Karpas-422 (cell line): ENCODE results near the gene SIGLEC10. TPM values are rescaled to one million over a fixed set of nuclear protein-coding genes. Genes with fewer than 3 reads are reported as not detected.

Experiments
- DNase-seq: peaks from one replicate; pipeline ENCODE4 v3.0.0-alpha.2; 2015
- H2AFZ ChIP-seq: fragments of 200-600 bp; sonication (generic); 2 replicates; pipeline ENCODE4 v1.6.1; 2014; ENCODE audit warnings: antibody characterized with exemption, low read length, mixed read lengths
- H3K27ac ChIP-seq: fragments of 200-600 bp; sonication (generic); 2 replicates; pipeline ENCODE4 v1.5.1; 2014; ENCODE audit warnings: mild to moderate bottlenecking, low read length, moderate library complexity
- H3K27me3 ChIP-seq: fragments of 200-600 bp; sonication (generic); 2 replicates; pipeline ENCODE4 v1.6.1; 2014; ENCODE audit warnings: low read length, mixed read lengths
- H3K36me3 ChIP-seq: fragments of 200-600 bp; sonication (generic); 2 replicates; pipeline ENCODE4 v1.6.1; 2014; ENCODE audit warnings: low read length, mixed read lengths; ENCODE audit not compliant: insufficient read depth
- H3K4me1 ChIP-seq: fragments of 200-600 bp; sonication (generic); 2 replicates; pipeline ENCODE4 v1.6.1; 2014; ENCODE audit warnings: mild to moderate bottlenecking, low read length, mixed read lengths
- H3K4me2 ChIP-seq: fragments of 200-600 bp; sonication (generic); 2 replicates; pipeline ENCODE4 v1.6.1; 2014; ENCODE audit warnings: low read length, low read depth, mild to moderate bottlenecking; ENCODE audit not compliant: poor library complexity, severe bottlenecking
- H3K4me3 ChIP-seq: fragments of 200-600 bp; sonication (generic); 2 replicates; pipeline ENCODE4 v1.5.1; 2014; ENCODE audit warnings: mild to moderate bottlenecking, antibody characterized with exemption, low read length, mixed read lengths
- H3K79me2 ChIP-seq: fragments of 200-600 bp; sonication (generic); 2 replicates; pipeline ENCODE4 v1.6.1; 2014; ENCODE audit warnings: mild to moderate bottlenecking, low read length, mixed read lengths
- H3K9ac ChIP-seq: fragments of 200-600 bp; sonication (generic); 2 replicates; pipeline ENCODE4 v1.6.0; 2014; ENCODE audit warnings: low read length
- H3K9me2 ChIP-seq: fragments of 200-600 bp; sonication (generic), shearing (Covaris generic); replicated peaks from 2 replicates; pipeline ENCODE4 v1.6.0; 2014; ENCODE audit warnings: mild to moderate bottlenecking, low read length, moderate library complexity; ENCODE audit not compliant: insufficient read depth
- H3K9me3 ChIP-seq: fragments of 300-700, 200-600 bp; sonication (generic); 2 replicates; pipeline ENCODE4 v1.6.1; 2014; ENCODE audit warnings: low read length, mixed read lengths
- H4K20me1 ChIP-seq: fragments of 200-600 bp; sonication (generic); 2 replicates; pipeline ENCODE4 v1.6.1; 2014; ENCODE audit warnings: mild to moderate bottlenecking, antibody characterized with exemption, low read length, low read depth; ENCODE audit not compliant: insufficient read depth
- total RNA-seq: library from RNA; depleted of rRNA; stranded (reverse); fragments of >200 nt; shearing (Covaris generic); gene quantifications from 2 replicates; pipeline ENCODE4 v1.2.3, GENCODE V29; 2014; ENCODE audit warnings: low replicate concordance

The SIGLEC10 gene
- total RNA-seq, 1 experiment from 2014 or later: 500 TPM

GRCh38 chr19:51377422-51377821 is 40.0 kb downstream of the SIGLEC10 start:
- H3K4me2 ChIP-seq: no peak overlapping the region
- no peak overlapping the region for H2AFZ ChIP-seq
- no peak overlapping the region for H3K9ac ChIP-seq
- H3K27ac ChIP-seq: no peak overlapping the region
- no peaks in the 10 kb centered on the region for H3K36me3 ChIP-seq
- H3K4me1 ChIP-seq: peaks cover 4% of the 10 kb centered on the region
- H3K9me3 ChIP-seq: no peaks in the 10 kb centered on the region
- no peaks in the 10 kb centered on the region for H3K79me2 ChIP-seq
- no peaks in the 10 kb centered on the region; the same call in 1 of the 2 replicates for H3K27me3 ChIP-seq
- no peak for DNase-seq
- H4K20me1 ChIP-seq: no peaks in the 10 kb centered on the region
- no peak overlapping the region for H3K4me3 ChIP-seq
- no peaks in the 10 kb centered on the region for H3K9me2 ChIP-seq

- Histone ChIP-seq H3K27me3 (no peaks in the 10 kb centered on the region), H3K27ac (no peak overlapping the region), H3K9me3 (no peaks in the 10 kb centered on the region), H2AFZ (no peak overlapping the region), H4K20me1 (no peaks in the 10 kb centered on the region), H3K9ac (no peak overlapping the region), H3K4me3 (no peak overlapping the region), H3K4me1 (peaks cover 8% of the 10 kb centered on the region), H3K36me3 (no peaks in the 10 kb centered on the region), H3K9me2 (no peaks in the 10 kb centered on the region), H3K4me2 (no peak overlapping the region), H3K79me2 (no peaks in the 10 kb centered on the region)
- no peak for DNase-seq
Measured at GRCh38 chr19:51375504-51376221, 41.8 kb downstream of the SIGLEC10 start.

GRCh38 chr19:51372649-51373504 is 44.6 kb downstream of the SIGLEC10 start, which contains the start of gene NKG7:
TSS of gene NKG7 (minus strand) at chr19:51372654. CDS start at chr19:51372535, 119 bp downstream.
- Histone ChIP-seq H3K9me3 (no peaks in the 10 kb centered on the region), H3K27me3 (no peaks in the 10 kb centered on the region), H3K4me1 (peaks cover 18% of the 10 kb centered on the region), H3K4me3 (no peak within 1 kb of the TSS), H3K9me2 (no peaks in the 10 kb centered on the region), H3K79me2 (no peaks in the 10 kb centered on the region), H3K27ac (no peak within 1 kb of the TSS), H4K20me1 (no peaks in the 10 kb centered on the region), H2AFZ (no peak within 1 kb of the TSS), H3K4me2 (no peak within 1 kb of the TSS), H3K9ac (peak within 1 kb of the TSS; percentile 11; the same call in 1 of the 2 replicates), H3K36me3 (no peaks in the 10 kb centered on the region)
- DNase-seq: no peak

- H3K27me3 ChIP-seq: no peaks in the 10 kb centered on the region
- H3K79me2 ChIP-seq: no peaks in the 10 kb centered on the region
- no peak for DNase-seq
- no peak overlapping the region for H3K27ac ChIP-seq
- H3K9me2 ChIP-seq: no peaks in the 10 kb centered on the region
- no peaks in the 10 kb centered on the region for H4K20me1 ChIP-seq
- H3K4me3 ChIP-seq: no peak overlapping the region
- H2AFZ ChIP-seq: no peak overlapping the region
- H3K36me3 ChIP-seq: no peaks in the 10 kb centered on the region
- H3K4me2 ChIP-seq: no peak overlapping the region
- H3K9me3 ChIP-seq: no peaks in the 10 kb centered on the region
- peak overlapping the region; percentile 11; the same call in 1 of the 2 replicates for H3K9ac ChIP-seq
- peaks cover 18% of the 10 kb centered on the region for H3K4me1 ChIP-seq
Measured at GRCh38 chr19:51372021-51372648, 45.3 kb downstream of the SIGLEC10 start.

GRCh38 chr19:51371186-51371690 is 46.2 kb downstream of the SIGLEC10 start:
- Histone ChIP-seq H2AFZ (no peak overlapping the region), H3K4me2 (no peak overlapping the region), H3K27ac (no peak overlapping the region), H3K79me2 (peaks cover 5% of the 10 kb centered on the region), H3K9ac (no peak overlapping the region), H3K9me2 (no peaks in the 10 kb centered on the region), H4K20me1 (no peaks in the 10 kb centered on the region), H3K4me3 (no peak overlapping the region), H3K36me3 (no peaks in the 10 kb centered on the region), H3K27me3 (no peaks in the 10 kb centered on the region), H3K4me1 (peaks cover 18% of the 10 kb centered on the region), H3K9me3 (no peaks in the 10 kb centered on the region)
- DNase-seq: no peak

DNA sequence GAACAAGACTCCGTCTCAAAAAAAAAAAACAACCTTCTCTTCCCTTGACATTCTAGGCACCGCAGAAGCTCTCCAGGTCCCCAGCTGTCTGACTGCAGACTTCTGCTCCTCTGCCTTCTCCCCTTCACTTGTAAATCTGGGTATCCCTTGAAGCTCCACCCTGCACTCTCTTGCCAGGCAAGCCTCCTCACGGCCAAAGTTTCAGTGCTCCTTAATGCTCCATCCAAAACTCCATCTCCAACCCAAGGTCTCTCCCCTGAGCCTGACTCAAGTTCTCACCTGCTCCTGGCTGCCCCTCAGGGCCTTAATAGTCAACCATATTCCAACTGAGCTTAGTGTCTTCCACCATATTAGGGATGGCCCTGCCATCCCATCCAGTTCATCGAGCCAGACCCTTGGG is 47.2 kb downstream of the SIGLEC10 start:
- no peak overlapping the region for H3K4me2 ChIP-seq
- peaks cover 21% of the 10 kb centered on the region for H3K4me1 ChIP-seq
- H3K9me3 ChIP-seq: no peaks in the 10 kb centered on the region
- H3K79me2 ChIP-seq: peaks cover 14% of the 10 kb centered on the region
- no peaks in the 10 kb centered on the region for H3K9me2 ChIP-seq
- H3K9ac ChIP-seq: no peak overlapping the region
- no peak overlapping the region for H2AFZ ChIP-seq
- no peaks in the 10 kb centered on the region for H3K27me3 ChIP-seq
- DNase-seq: peak; percentile 52
- no peaks in the 10 kb centered on the region for H4K20me1 ChIP-seq
- H3K4me3 ChIP-seq: no peak overlapping the region
- no peak overlapping the region for H3K27ac ChIP-seq
- H3K36me3 ChIP-seq: no peaks in the 10 kb centered on the region

DNA sequence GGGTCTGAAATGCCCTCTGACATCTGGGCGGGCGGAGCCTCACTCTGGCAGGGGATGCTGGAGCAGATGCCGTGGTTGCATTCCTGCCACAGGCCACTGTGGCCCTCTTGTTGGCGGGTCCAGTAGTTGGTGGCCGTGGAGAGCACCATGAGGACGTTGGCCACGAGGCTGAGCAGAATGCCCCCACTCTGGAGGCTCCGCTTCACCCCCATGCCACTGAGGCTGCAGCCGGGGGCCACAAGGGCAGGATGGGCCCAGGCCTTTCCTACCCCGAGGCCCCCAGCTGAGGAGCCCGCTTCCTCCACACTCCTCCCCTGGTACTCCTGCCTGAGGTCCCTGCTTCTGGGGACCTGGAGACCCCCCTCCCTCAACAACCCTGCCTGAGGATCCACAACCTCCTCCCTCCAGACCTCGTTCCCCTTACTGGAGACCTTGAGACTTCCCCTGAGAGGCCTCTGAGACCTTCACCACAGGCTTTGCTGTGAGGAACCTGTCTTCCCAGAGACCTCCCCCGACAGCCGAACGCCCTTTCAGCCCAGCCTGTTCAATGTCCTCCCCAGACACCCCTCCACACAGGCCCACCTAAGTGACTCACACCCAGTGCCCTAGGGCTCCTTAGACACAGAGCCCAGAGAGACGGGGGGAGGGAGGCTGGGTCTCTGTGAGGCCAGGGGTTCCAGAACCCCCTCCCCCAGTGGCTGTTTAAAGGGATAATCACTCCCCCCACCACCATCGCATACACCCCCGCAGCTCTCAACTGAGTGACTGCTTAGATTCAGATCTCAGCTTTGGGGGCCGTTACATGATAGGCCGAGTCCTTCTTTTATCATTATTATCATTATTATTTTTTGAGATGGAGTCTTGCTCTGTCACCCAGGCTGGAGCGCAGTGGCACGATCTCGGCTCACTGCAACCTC is 48.8 kb downstream of the SIGLEC10 start, which contains the start of gene CLDND2:
Gene CLDND2 (minus strand): TSS at position 638 of the 917 bp plus-strand sequence. CDS start 426 bp downstream, at position 212.
- no peaks in the 10 kb centered on the region for H3K9me2 ChIP-seq
- H3K9me3 ChIP-seq: no peaks in the 10 kb centered on the region
- peaks cover 36% of the 10 kb centered on the region for H3K4me1 ChIP-seq
- peak; percentile 57 for DNase-seq
- H3K36me3 ChIP-seq: no peaks in the 10 kb centered on the region
- peak within 1 kb of the TSS; percentile 96 for H3K9ac ChIP-seq
- no peaks in the 10 kb centered on the region for H4K20me1 ChIP-seq
- peaks cover 28% of the 10 kb centered on the region for H3K79me2 ChIP-seq
- H3K27ac ChIP-seq: peak within 1 kb of the TSS; percentile 64
- H3K4me3 ChIP-seq: peak within 1 kb of the TSS; percentile 90
- peak within 1 kb of the TSS; percentile 33; the same call in 1 of the 2 replicates for H2AFZ ChIP-seq
- no peaks in the 10 kb centered on the region for H3K27me3 ChIP-seq
- H3K4me2 ChIP-seq: peak within 1 kb of the TSS; percentile 89
